Gastrocnemius medialis (tissue), 4 donors: Measurements from ENCODE around the gene PLEKHG7. TPM values are rescaled to one million over a fixed set of nuclear protein-coding genes. Genes with fewer than 3 reads are reported as not detected.
A peak's percentile ranks its signal among the peaks of the same experiment; 100 is the strongest.
"Not testable (repeated sequence)": the region's sequence is repeated elsewhere in the genome, so short reads cannot be mapped to it uniquely, and the experiment has no call there.

Source experiments
- ATAC-seq, 2 donors: fragments of 150-250 bp; one replicate each; pipeline ENCODE4 v1.9.1; 2016
- DNase-seq, 2 donors: peaks; one replicate each; pipeline ENCODE4 v3.0.0-alpha.2; 2019
- H3K27ac ChIP-seq, 4 donors: fragments of 200-600 bp; sonication (generic); 1 replicate in 1 of 4; 2 replicates in 3 of 4; pipeline ENCODE4 v1.5.1; 2016 to 2018; ENCODE audit warnings: mild to moderate bottlenecking in 2 of 4, moderate library complexity in 1 of 4
- H3K27me3 ChIP-seq, 3 donors: fragments of 200-600 bp; sonication (generic) in 2 of 3; 1 replicate in 1 of 3; 2 replicates in 2 of 3; pipeline versions ENCODE4 v1.5.1 to v1.6.0; 2016 to 2019; ENCODE audit warnings: mild to moderate bottlenecking in 1 of 3, moderate library complexity in 1 of 3
- H3K36me3 ChIP-seq, 2 donors: fragments of 200-600 bp; sonication (generic) in 1 of 2; one replicate each; pipeline ENCODE4 v1.5.1; 2017 to 2018
- H3K4me1 ChIP-seq, 2 donors: fragments of 200-600 bp; sonication (generic) in 1 of 2; one replicate each; pipeline ENCODE4 v1.5.1; 2016 to 2017; ENCODE audit warnings: mild to moderate bottlenecking in 2 of 2
- H3K4me3 ChIP-seq, 4 donors: fragments of 200-600 bp; sonication (generic) in 3 of 4; 1 replicate in 1 of 4; 2 replicates in 3 of 4; pipeline ENCODE4 v1.5.1; 2016 to 2019; ENCODE audit warnings: mild to moderate bottlenecking in 2 of 4
- H3K9me3 ChIP-seq, 3 donors: fragments of 200-600 bp; sonication (generic) in 2 of 3; 1 replicate in 1 of 3; 2 replicates in 2 of 3; pipeline ENCODE4 v1.5.1; 2016 to 2019
- CTCF ChIP-seq, 5 experiments: fragments of 450-650 bp in 3 of 5; fragments of 200-600 bp in 2 of 5; sonication (generic) in 2 of 5; IDR thresholded peaks in 4 of 5; conservative IDR thresholded peaks in 1 of 5; 1 replicate in 4 of 5; 2 replicates in 1 of 5; pipeline ENCODE4 v1.5.1; 2016 to 2019; ENCODE audit warnings: antibody characterized with exemption in 5 of 5, mild to moderate bottlenecking in 3 of 5, moderate library complexity in 3 of 5
- POLR2A ChIP-seq, 2 donors: fragments of 450-650 bp; IDR thresholded peaks; one replicate each; pipeline ENCODE4 v1.6.1; 2017; ENCODE audit warnings: antibody characterized with exemption in 2 of 2, mild to moderate bottlenecking in 2 of 2, moderate library complexity in 2 of 2
- in situ Hi-C, 4 donors: fragments of 200-750 bp; cut with MboI; loops; one replicate each; pipeline versions ENCODE4 v1.15.0 to v1.8.0; 2017; ENCODE audit warnings: low sequenced_read_pairs in 4 of 4
- intact Hi-C: fragments of 100-400 bp; cut with DNase I; formaldehyde crosslinking; loops from one replicate; pipeline ENCODE4 v1.15.1; 2023; ENCODE audit warnings: low total_unique reads
- total RNA-seq, 4 donors: library from RNA; depleted of rRNA; stranded (reverse); fragments of >200 nt; gene quantifications; one replicate each; pipeline versions ENCODE4 v1.1.0 to v1.2.3, GENCODE V29; 2016

The PLEKHG7 gene
- total RNA-seq, 4 donors from 2014 or later = not detected

- TF ChIP-seq CTCF (IDR thresholded peaks at IDR 0.05 in 4 of 5, conservative IDR thresholded peaks at IDR 0.05 in 1 of 5) (no peak), POLR2A (IDR thresholded peaks at IDR 0.05) (no peak)
- H3K4me3 ChIP-seq = no peak overlapping the region
- no peaks in the 10 kb centered on the region for H3K9me3 ChIP-seq
- no peaks in the 10 kb centered on the region for H3K27me3 ChIP-seq
- DNase-seq = peak in 1 of 2 donors; percentile 38
- peak; percentile 68 to 81 for ATAC-seq
- intact Hi-C loops = no loop called here
- peak overlapping the region in 2 of 4 donors; percentile 43 to 58 for H3K27ac ChIP-seq
- in situ Hi-C loops = no loop called here
- H3K36me3 ChIP-seq = no peaks in the 10 kb centered on the region
- H3K4me1 ChIP-seq = peaks cover 9 to 19% of the 10 kb centered on the region in 2 donors
These were observed 40.2 kb downstream of the PLEKHG7 start for GRCh38 chr12:92743026-92743425.

- intact Hi-C loops (no loop called here), in situ Hi-C loops (no loop called here)
- Histone ChIP-seq H3K9me3 (no peaks in the 10 kb centered on the region), H3K4me3 (no peak overlapping the region), H3K36me3 (no peaks in the 10 kb centered on the region), H3K4me1 (peaks cover 9 to 19% of the 10 kb centered on the region in 2 donors), H3K27ac (peak overlapping the region; percentile 18 to 59 (median 58)), H3K27me3 (no peaks in the 10 kb centered on the region)
- peak; percentile 80 to 85 for ATAC-seq
- peak; percentile 70 to 79 for DNase-seq
- TF ChIP-seq CTCF (IDR thresholded peaks at IDR 0.05 in 4 of 5, conservative IDR thresholded peaks at IDR 0.05 in 1 of 5) (no peak), POLR2A (IDR thresholded peaks at IDR 0.05) (no peak)
These were observed 43.2 kb downstream of the PLEKHG7 start for GRCh38 chr12:92745856-92746550.

- DNase-seq (no peak), ATAC-seq (no peak)
- Histone ChIP-seq H3K9me3 (no peaks in the 10 kb centered on the region), H3K27me3 (no peaks in the 10 kb centered on the region), H3K36me3 (no peaks in the 10 kb centered on the region), H3K4me3 (no peak overlapping the region), H3K4me1 (peaks cover 9 to 15% of the 10 kb centered on the region in 2 donors), H3K27ac (no peak overlapping the region)
- in situ Hi-C loops = no loop called here
- intact Hi-C loops = no loop called here
- no peak for TF ChIP-seq CTCF (IDR thresholded peaks at IDR 0.05 in 4 of 5, conservative IDR thresholded peaks at IDR 0.05 in 1 of 5)
- TF ChIP-seq POLR2A (IDR thresholded peaks at IDR 0.05) = no peak
These were observed 44.4 kb downstream of the PLEKHG7 start for GRCh38 chr12:92747151-92747550.

GRCh38 chr12:92749691-92750090 is 46.9 kb downstream of the PLEKHG7 start:
- ATAC-seq, H3K27me3 ChIP-seq, intact Hi-C loops, in situ Hi-C loops, DNase-seq, H3K36me3 ChIP-seq, H3K27ac ChIP-seq, H3K4me3 ChIP-seq, H3K9me3 ChIP-seq: not testable (repeated sequence)
- peaks cover 9 to 15% of the 10 kb centered on the region in 2 donors for H3K4me1 ChIP-seq

GRCh38 chr12:92753976-92754885 is 51.4 kb downstream of the PLEKHG7 start:
- no peaks in the 10 kb centered on the region for H3K36me3 ChIP-seq

More at GRCh38 chr12:92753976-92754885, 51.4 kb downstream of the PLEKHG7 start:
- DNase-seq (no peak), ATAC-seq (peak; percentile 34 to 46)
- Histone ChIP-seq H3K4me3 (no peak overlapping the region), H3K4me1 (peaks cover 6 to 7% of the 10 kb centered on the region in 2 donors), H3K27ac (peak overlapping the region in 3 of 4 donors; percentile 20 to 45 (median 44)), H3K27me3 (no peaks in the 10 kb centered on the region), H3K9me3 (no peaks in the 10 kb centered on the region)
- TF ChIP-seq CTCF (IDR thresholded peaks at IDR 0.05 in 4 of 5, conservative IDR thresholded peaks at IDR 0.05 in 1 of 5) (no peak), POLR2A (IDR thresholded peaks at IDR 0.05) (no peak)
- intact Hi-C loops (no loop called here), in situ Hi-C loops (no loop called here)
